PFSK-1 (cell line): Measurements from ENCODE around the gene ST8SIA5.

Experiments used
- FOXP2 ChIP-seq: optimal IDR thresholded peaks from 2 replicates; pipeline ENCODE3; 2011; ENCODE audit warnings: borderline replicate concordance, control low read depth, inconsistent platforms; ENCODE audit not compliant: insufficient read depth; ENCODE audit errors: extremely low read length, extremely low read depth
- POLR2AphosphoS5 ChIP-seq: IDR thresholded peaks from 2 replicates; pipeline ENCODE4 v1.6.1; 2012; ENCODE audit warnings: low read depth, mild to moderate bottlenecking, control low read depth, low read length, moderate library complexity
- REST ChIP-seq, 2 experiments: IDR thresholded peaks; 2 replicates each; pipeline versions ENCODE4 v1.6.1 to v1.8.0; 2011 to 2012; ENCODE audit warnings: low read depth in 2 of 2, low read length in 2 of 2, control low read depth in 1 of 2, inconsistent platforms in 1 of 2, mild to moderate bottlenecking in 1 of 2, moderate library complexity in 1 of 2; ENCODE audit not compliant: insufficient read depth in 1 of 2
- SIN3A ChIP-seq: IDR thresholded peaks from 2 replicates; pipeline ENCODE4 v1.6.1; 2012; ENCODE audit warnings: mild to moderate bottlenecking, low read length, moderate library complexity, borderline replicate concordance; ENCODE audit not compliant: insufficient read depth
- TAF1 ChIP-seq: IDR thresholded peaks from 2 replicates; pipeline ENCODE4 v1.6.1; 2012; ENCODE audit warnings: low read length, control low read depth, borderline replicate concordance; ENCODE audit not compliant: insufficient read depth

ST8SIA5 gene

GRCh38 chr18:46756025-46756558 is 761 bp downstream of the ST8SIA5 start:
- TF ChIP-seq TAF1 (no peak), POLR2AphosphoS5 (no peak), REST (IDR thresholded peaks at IDR 0.05; ENCODE audit: insufficient read depth in 1 of 2, low read depth in 2 of 2, low read length in 2 of 2) (no peak), SIN3A (no peak), FOXP2 (no peak)

GRCh38 chr18:46755315-46756024 is 1.4 kb downstream of the ST8SIA5 start:
- TF ChIP-seq FOXP2, result no peak
- TF ChIP-seq POLR2AphosphoS5, result no peak
- no peak for TF ChIP-seq TAF1
- TF ChIP-seq REST (IDR thresholded peaks at IDR 0.05; ENCODE audit: insufficient read depth in 1 of 2, low read depth in 2 of 2, low read length in 2 of 2), result no peak
- no peak for TF ChIP-seq SIN3A

GRCh38 chr18:46754661-46755292 is 2.1 kb downstream of the ST8SIA5 start:
- no peak for TF ChIP-seq POLR2AphosphoS5
- TF ChIP-seq TAF1, result no peak
- TF ChIP-seq SIN3A, result no peak
- no peak for TF ChIP-seq FOXP2
- TF ChIP-seq REST (IDR thresholded peaks at IDR 0.05; ENCODE audit: insufficient read depth in 1 of 2, low read depth in 2 of 2, low read length in 2 of 2), result no peak

- no peak for TF ChIP-seq SIN3A
- no peak for TF ChIP-seq REST (IDR thresholded peaks at IDR 0.05; ENCODE audit: insufficient read depth in 1 of 2, low read depth in 2 of 2, low read length in 2 of 2)
- TF ChIP-seq TAF1, result no peak
- no peak for TF ChIP-seq POLR2AphosphoS5
- TF ChIP-seq FOXP2, result no peak
These were observed 2.7 kb downstream of the ST8SIA5 start for GRCh38 chr18:46754188-46754587.
